Stomach (tissue), 4 donors: ENCODE measurements around the gene TUSC1.
"Not testable (repeated sequence)": the region's sequence is repeated elsewhere in the genome, so short reads cannot be mapped to it uniquely, and the experiment has no call there.

ENCODE experiments used
- CTCF ChIP-seq, 7 experiments: fragments of 450-650 bp in 4 of 7; fragments of 200-600 bp in 3 of 7; sonication (generic) in 3 of 7; IDR thresholded peaks; one replicate each; pipeline ENCODE4 v1.5.1; 2016 to 2019; ENCODE audit warnings: antibody characterized with exemption in 7 of 7, control low read depth in 2 of 7, mild to moderate bottlenecking in 1 of 7
- EP300 ChIP-seq: sonication (generic); formaldehyde crosslinking; IDR thresholded peaks from one replicate; pipeline ENCODE4 v1.6.1; 2017; ENCODE audit warnings: antibody characterized with exemption
- POLR2A ChIP-seq, 4 donors: fragments of 450-650 bp; IDR thresholded peaks; one replicate each; pipeline ENCODE4 v1.6.1; 2016; ENCODE audit warnings: antibody characterized with exemption in 4 of 4, control low read depth in 2 of 4, mild to moderate bottlenecking in 1 of 4, moderate library complexity in 1 of 4
- POLR2AphosphoS5 ChIP-seq, 3 donors: sonication (generic); formaldehyde crosslinking; IDR thresholded peaks; one replicate each; pipeline ENCODE4 v1.6.1; 2016; ENCODE audit warnings: antibody characterized with exemption in 3 of 3

- not testable (repeated sequence) for TF ChIP-seq CTCF (IDR thresholded peaks at IDR 0.05); POLR2AphosphoS5 (IDR thresholded peaks at IDR 0.05); EP300; POLR2A (IDR thresholded peaks at IDR 0.05)
These were observed 22.7 kb upstream of the TUSC1 start for GRCh38 chr9:25700899-25701298.
